ENCODE measurements around the gene ATP8B1. TPM values are rescaled to one million over a fixed set of nuclear protein-coding genes. Genes with fewer than 3 reads are reported as not detected.

Gene ATP8B1
- total and polyA plus RNA-seq, 2 experiments from 2014 or later, result 7.9 to 38.4 TPM

DNA sequence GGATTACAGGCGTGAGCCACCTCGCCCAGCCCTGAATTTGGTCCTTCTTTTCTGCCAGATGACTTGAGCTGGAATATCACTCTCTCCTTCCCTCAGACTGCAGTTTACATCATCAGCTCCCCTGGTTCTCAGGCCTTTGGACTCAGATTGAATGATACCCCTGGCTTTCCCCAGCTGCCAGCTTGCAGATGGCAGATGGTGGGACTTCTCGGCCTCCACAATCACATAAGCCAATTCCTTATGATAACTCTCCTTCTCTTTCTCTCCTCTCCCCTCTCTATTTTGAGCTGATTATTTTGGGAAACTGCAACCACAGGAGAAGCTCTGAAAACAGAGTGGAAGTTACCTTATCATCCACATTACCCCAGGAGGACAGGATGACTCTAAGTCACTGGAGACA lies 33.4 kb upstream of the ATP8B1 start:
- Histone ChIP-seq H2AFZ (no peak overlapping the region), H3K4me3 (no peak overlapping the region), H3K4me2 (no peak overlapping the region), H3K4me1 (ENCODE audit: insufficient read depth) (peaks cover 3% of the 10 kb centered on the region), H3K36me3 (replicated peaks; ENCODE audit: insufficient read depth, low read depth) (no peaks in the 10 kb centered on the region), H3K79me2 (no peaks in the 10 kb centered on the region), H3K27ac (no peak overlapping the region), H3K9me2 (replicated peaks; ENCODE audit: insufficient read depth) (no peaks in the 10 kb centered on the region), H4K20me1 (ENCODE audit: insufficient read depth, poor library complexity, severe bottlenecking) (no peaks in the 10 kb centered on the region), H3K27me3 (no peaks in the 10 kb centered on the region), H3K9me3 (ENCODE audit: low read depth) (no peaks in the 10 kb centered on the region)
- WGBS (ENCODE audit: low lambda C conversion rate, missing lambda C conversion rate), result 95% methylated on average over 3 of the region's 3 CpGs
- DNase-seq (ENCODE audit: low spot score), result no peak
- no peak for TF ChIP-seq EZH2 (IDR thresholded peaks at IDR 0.05; ENCODE audit: borderline replicate concordance)
- TF ChIP-seq EZH2phosphoT487 (IDR thresholded peaks at IDR 0.05; ENCODE audit: low read depth, severe bottlenecking, unreplicated experiment), result no peak
- TF ChIP-seq, protein P1, sequence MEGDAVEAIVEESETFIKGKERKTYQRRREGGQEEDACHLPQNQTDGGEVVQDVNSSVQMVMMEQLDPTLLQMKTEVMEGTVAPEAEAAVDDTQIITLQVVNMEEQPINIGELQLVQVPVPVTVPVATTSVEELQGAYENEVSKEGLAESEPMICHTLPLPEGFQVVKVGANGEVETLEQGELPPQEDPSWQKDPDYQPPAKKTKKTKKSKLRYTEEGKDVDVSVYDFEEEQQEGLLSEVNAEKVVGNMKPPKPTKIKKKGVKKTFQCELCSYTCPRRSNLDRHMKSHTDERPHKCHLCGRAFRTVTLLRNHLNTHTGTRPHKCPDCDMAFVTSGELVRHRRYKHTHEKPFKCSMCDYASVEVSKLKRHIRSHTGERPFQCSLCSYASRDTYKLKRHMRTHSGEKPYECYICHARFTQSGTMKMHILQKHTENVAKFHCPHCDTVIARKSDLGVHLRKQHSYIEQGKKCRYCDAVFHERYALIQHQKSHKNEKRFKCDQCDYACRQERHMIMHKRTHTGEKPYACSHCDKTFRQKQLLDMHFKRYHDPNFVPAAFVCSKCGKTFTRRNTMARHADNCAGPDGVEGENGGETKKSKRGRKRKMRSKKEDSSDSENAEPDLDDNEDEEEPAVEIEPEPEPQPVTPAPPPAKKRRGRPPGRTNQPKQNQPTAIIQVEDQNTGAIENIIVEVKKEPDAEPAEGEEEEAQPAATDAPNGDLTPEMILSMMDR (IDR thresholded peaks at IDR 0.05; ENCODE audit: poor library complexity), result no peak

DNA sequence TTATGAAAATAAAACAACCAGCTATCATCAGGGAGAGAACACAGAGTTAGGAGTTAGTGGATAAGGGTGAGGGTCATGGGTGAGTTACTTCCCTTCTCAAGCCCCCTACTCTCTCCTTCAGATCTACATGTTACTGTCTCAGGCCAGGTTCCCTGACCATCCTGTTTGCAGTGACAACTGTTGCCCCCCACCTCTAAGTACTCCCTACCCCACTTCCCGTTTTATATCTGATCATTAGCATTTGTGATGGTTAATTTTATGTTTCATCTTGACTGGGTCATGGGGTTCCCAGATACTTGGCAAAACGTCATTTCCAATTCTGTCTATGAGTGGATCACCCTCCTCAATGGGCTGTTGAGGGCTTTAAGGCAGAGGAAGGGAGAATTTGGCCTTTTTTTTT lies 32.8 kb upstream of the ATP8B1 start:
- no peak overlapping the region for H2AFZ ChIP-seq
- H3K9me3 ChIP-seq (ENCODE audit: low read depth), result no peaks in the 10 kb centered on the region
- H3K27me3 ChIP-seq, result no peaks in the 10 kb centered on the region
- no peak for DNase-seq (ENCODE audit: low spot score)
- 93% methylated on average over 2 of the region's 2 CpGs for WGBS (ENCODE audit: low lambda C conversion rate, missing lambda C conversion rate)
- no peaks in the 10 kb centered on the region for H3K79me2 ChIP-seq
- no peak overlapping the region for H3K27ac ChIP-seq
- no peak overlapping the region for H3K4me3 ChIP-seq
- peaks cover 3% of the 10 kb centered on the region for H3K4me1 ChIP-seq (ENCODE audit: insufficient read depth)
- no peaks in the 10 kb centered on the region for H3K9me2 ChIP-seq (replicated peaks; ENCODE audit: insufficient read depth)
- TF ChIP-seq, protein P1 (IDR thresholded peaks at IDR 0.05; ENCODE audit: poor library complexity), result no peak
- TF ChIP-seq EZH2phosphoT487 (IDR thresholded peaks at IDR 0.05; ENCODE audit: low read depth, severe bottlenecking, unreplicated experiment), result no peak
- no peak for TF ChIP-seq EZH2 (IDR thresholded peaks at IDR 0.05; ENCODE audit: borderline replicate concordance)
- no peaks in the 10 kb centered on the region for H4K20me1 ChIP-seq (ENCODE audit: insufficient read depth, poor library complexity, severe bottlenecking)
- H3K4me2 ChIP-seq, result no peak overlapping the region
- H3K36me3 ChIP-seq (replicated peaks; ENCODE audit: insufficient read depth, low read depth), result no peaks in the 10 kb centered on the region

DNA sequence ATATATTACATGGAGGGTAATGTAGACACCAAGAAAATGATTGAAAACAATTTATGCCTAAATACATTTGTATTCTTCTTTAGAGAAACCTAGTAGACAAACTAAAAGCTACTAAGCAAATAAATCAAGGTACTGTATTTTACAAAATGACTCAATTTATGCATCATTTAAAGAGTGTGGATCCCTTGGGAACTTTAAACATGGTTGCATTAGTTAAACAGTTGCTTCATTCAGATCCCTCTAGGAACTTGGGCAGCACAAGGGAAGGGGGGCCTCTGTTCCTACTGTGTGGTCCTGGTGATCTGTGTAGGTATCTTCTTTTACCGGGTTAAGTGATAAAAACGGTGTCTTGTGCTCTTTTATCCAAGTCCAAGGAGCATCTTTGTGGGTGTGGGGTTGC lies 31.5 kb upstream of the ATP8B1 start:
- 89% methylated on average over 2 of the region's 2 CpGs for WGBS (ENCODE audit: low lambda C conversion rate, missing lambda C conversion rate)
- no peaks in the 10 kb centered on the region for H3K79me2 ChIP-seq
- H3K4me3 ChIP-seq, result no peak overlapping the region
- DNase-seq (ENCODE audit: low spot score), result no peak
- H3K9me2 ChIP-seq (replicated peaks; ENCODE audit: insufficient read depth), result no peaks in the 10 kb centered on the region
- no peak for TF ChIP-seq EZH2phosphoT487 (IDR thresholded peaks at IDR 0.05; ENCODE audit: low read depth, severe bottlenecking, unreplicated experiment)
- no peak for TF ChIP-seq EZH2 (IDR thresholded peaks at IDR 0.05; ENCODE audit: borderline replicate concordance)
- TF ChIP-seq, protein P1 (IDR thresholded peaks at IDR 0.05; ENCODE audit: poor library complexity), result no peak
- no peaks in the 10 kb centered on the region for H4K20me1 ChIP-seq (ENCODE audit: insufficient read depth, poor library complexity, severe bottlenecking)
- H3K27me3 ChIP-seq, result no peaks in the 10 kb centered on the region
- no peaks in the 10 kb centered on the region for H3K36me3 ChIP-seq (replicated peaks; ENCODE audit: insufficient read depth, low read depth)
- peak overlapping the region; percentile 64 for H3K27ac ChIP-seq
- H3K4me1 ChIP-seq (ENCODE audit: insufficient read depth), result peaks cover 3% of the 10 kb centered on the region
- H2AFZ ChIP-seq, result no peak overlapping the region
- H3K4me2 ChIP-seq, result no peak overlapping the region
- H3K9me3 ChIP-seq (ENCODE audit: low read depth), result no peaks in the 10 kb centered on the region

Measured in hepatocyte (in vitro differentiated cells).